Measurements from ENCODE around the gene BMP7. TPM values are rescaled to one million over a fixed set of nuclear protein-coding genes. Genes with fewer than 3 reads are reported as not detected.
"Not testable (repeated sequence)": the region's sequence is repeated elsewhere in the genome, so short reads cannot be mapped to it uniquely, and the experiment has no call there.

The BMP7 gene
- total RNA-seq, 2 donors from 2014 or later = not detected

GRCh38 chr20:57198132-57199072 lies 68.0 kb downstream of the BMP7 start:
- no peaks in the 10 kb centered on the region for H3K36me3 Mint-ChIP-seq (ENCODE audit: low read depth)
- H3K4me1 Mint-ChIP-seq = no peaks in the 10 kb centered on the region
- ATAC-seq (no peak), DNase-seq (no peak)
- peaks cover 22% of the 10 kb centered on the region for H3K27me3 Mint-ChIP-seq
- H3K9me3 ChIP-seq (ENCODE audit: control insufficient read depth, low read length, poor library complexity, severe bottlenecking) = no peaks in the 10 kb centered on the region
- no peak overlapping the region for H3K4me3 Mint-ChIP-seq
- no peak overlapping the region for H3K27ac Mint-ChIP-seq

GRCh38 chr20:57197352-57198131 lies 68.9 kb downstream of the BMP7 start:
- no peak for DNase-seq
- Mint-ChIP-seq H3K4me3 (no peak overlapping the region), H3K4me1 (no peaks in the 10 kb centered on the region), H3K36me3 (ENCODE audit: low read depth) (no peaks in the 10 kb centered on the region), H3K27me3 (peaks cover 22% of the 10 kb centered on the region), H3K27ac (no peak overlapping the region)
- no peaks in the 10 kb centered on the region for H3K9me3 ChIP-seq (ENCODE audit: control insufficient read depth, low read length, poor library complexity, severe bottlenecking)
- no peak for ATAC-seq

- no peak overlapping the region for H3K27ac Mint-ChIP-seq
- ATAC-seq (no peak), DNase-seq (no peak)
- no peaks in the 10 kb centered on the region for H3K36me3 Mint-ChIP-seq (ENCODE audit: low read depth)
- H3K4me1 Mint-ChIP-seq = no peaks in the 10 kb centered on the region
- no peaks in the 10 kb centered on the region for H3K9me3 ChIP-seq (ENCODE audit: control insufficient read depth, low read length, poor library complexity, severe bottlenecking)
- H3K27me3 Mint-ChIP-seq = peaks cover 15% of the 10 kb centered on the region
- H3K4me3 Mint-ChIP-seq = no peak overlapping the region
These were observed 70.9 kb downstream of the BMP7 start for GRCh38 chr20:57195469-57196100.

- ATAC-seq = no peak
- H3K36me3 Mint-ChIP-seq (ENCODE audit: low read depth) = no peaks in the 10 kb centered on the region
These were observed 71.4 kb downstream of the BMP7 start for GRCh38 chr20:57195023-57195422.

GRCh38 chr20:57194154-57194553 lies 72.3 kb downstream of the BMP7 start:
- Mint-ChIP-seq H3K4me3 (no peak overlapping the region), H3K4me1 (peaks cover 2% of the 10 kb centered on the region), H3K36me3 (ENCODE audit: low read depth) (no peaks in the 10 kb centered on the region), H3K27me3 (peaks cover 7% of the 10 kb centered on the region), H3K27ac (no peak overlapping the region)
- ATAC-seq (no peak), DNase-seq (no peak)
- no peaks in the 10 kb centered on the region for H3K9me3 ChIP-seq (ENCODE audit: control insufficient read depth, low read length, poor library complexity, severe bottlenecking)

More at GRCh38 chr20:57195023-57195422, 71.4 kb downstream of the BMP7 start:
- Mint-ChIP-seq H3K27me3 (peaks cover 12% of the 10 kb centered on the region), H3K4me3 (no peak overlapping the region), H3K4me1 (no peaks in the 10 kb centered on the region), H3K27ac (no peak overlapping the region)
- no peak for DNase-seq
- no peaks in the 10 kb centered on the region for H3K9me3 ChIP-seq (ENCODE audit: control insufficient read depth, low read length, poor library complexity, severe bottlenecking)

GRCh38 chr20:57193094-57193493 lies 73.3 kb downstream of the BMP7 start:
- ATAC-seq (no peak), DNase-seq (no peak)
- Mint-ChIP-seq H3K4me1 (peaks cover 2% of the 10 kb centered on the region), H3K27me3 (peaks cover 7% of the 10 kb centered on the region), H3K4me3 (no peak overlapping the region), H3K36me3 (ENCODE audit: low read depth) (no peaks in the 10 kb centered on the region), H3K27ac (no peak overlapping the region)
- no peaks in the 10 kb centered on the region for H3K9me3 ChIP-seq (ENCODE audit: control insufficient read depth, low read length, poor library complexity, severe bottlenecking)

- no peak overlapping the region for H3K4me3 Mint-ChIP-seq
- peaks cover 7% of the 10 kb centered on the region for H3K27me3 Mint-ChIP-seq
- no peak for ATAC-seq
- H3K9me3 ChIP-seq (ENCODE audit: control insufficient read depth, low read length, poor library complexity, severe bottlenecking) = no peaks in the 10 kb centered on the region
- H3K4me1 Mint-ChIP-seq = peaks cover 2% of the 10 kb centered on the region
- DNase-seq = no peak
- H3K36me3 Mint-ChIP-seq (ENCODE audit: low read depth) = no peaks in the 10 kb centered on the region
- H3K27ac Mint-ChIP-seq = no peak overlapping the region
These were observed 74.1 kb downstream of the BMP7 start for GRCh38 chr20:57192311-57192710.

GRCh38 chr20:57191265-57191638 lies 75.2 kb downstream of the BMP7 start:
- H3K27me3 Mint-ChIP-seq = not testable (repeated sequence)

GRCh38 chr20:57190536-57191264 lies 75.7 kb downstream of the BMP7 start:
- ATAC-seq (no peak), DNase-seq (no peak)
- H3K36me3 Mint-ChIP-seq (ENCODE audit: low read depth) = no peaks in the 10 kb centered on the region
- H3K27me3 Mint-ChIP-seq = peaks cover 5% of the 10 kb centered on the region
- peaks cover 2% of the 10 kb centered on the region for H3K4me1 Mint-ChIP-seq
- no peak overlapping the region for H3K4me3 Mint-ChIP-seq
- no peak overlapping the region for H3K27ac Mint-ChIP-seq
- H3K9me3 ChIP-seq (ENCODE audit: control insufficient read depth, low read length, poor library complexity, severe bottlenecking) = no peaks in the 10 kb centered on the region

More at GRCh38 chr20:57191265-57191638, 75.2 kb downstream of the BMP7 start:
- H3K27ac Mint-ChIP-seq; H3K36me3 Mint-ChIP-seq (ENCODE audit: low read depth); DNase-seq; H3K9me3 ChIP-seq (ENCODE audit: control insufficient read depth, low read length, poor library complexity, severe bottlenecking); ATAC-seq; H3K4me1 Mint-ChIP-seq; H3K4me3 Mint-ChIP-seq: not testable (repeated sequence)

- H3K27me3 Mint-ChIP-seq = no peaks in the 10 kb centered on the region
- H3K4me3 Mint-ChIP-seq = no peak overlapping the region
- no peaks in the 10 kb centered on the region for H3K9me3 ChIP-seq (ENCODE audit: control insufficient read depth, low read length, poor library complexity, severe bottlenecking)
- no peak for ATAC-seq
- no peaks in the 10 kb centered on the region for H3K36me3 Mint-ChIP-seq (ENCODE audit: low read depth)
- H3K27ac Mint-ChIP-seq = no peak overlapping the region
- peaks cover 2% of the 10 kb centered on the region for H3K4me1 Mint-ChIP-seq
- DNase-seq = no peak
These were observed 76.7 kb downstream of the BMP7 start for GRCh38 chr20:57189713-57190112.

GRCh38 chr20:57188576-57189079 lies 77.8 kb downstream of the BMP7 start:
- no peak overlapping the region for H3K27ac Mint-ChIP-seq
- no peaks in the 10 kb centered on the region for H3K36me3 Mint-ChIP-seq (ENCODE audit: low read depth)
- DNase-seq (no peak), ATAC-seq (no peak)
- peaks cover 2% of the 10 kb centered on the region for H3K4me1 Mint-ChIP-seq
- no peak overlapping the region for H3K4me3 Mint-ChIP-seq
- no peaks in the 10 kb centered on the region for H3K9me3 ChIP-seq (ENCODE audit: control insufficient read depth, low read length, poor library complexity, severe bottlenecking)
- H3K27me3 Mint-ChIP-seq = peaks cover 5% of the 10 kb centered on the region

GRCh38 chr20:57188056-57188455 lies 78.4 kb downstream of the BMP7 start:
- Mint-ChIP-seq H3K27ac (no peak overlapping the region), H3K36me3 (ENCODE audit: low read depth) (no peaks in the 10 kb centered on the region), H3K4me1 (peaks cover 2% of the 10 kb centered on the region), H3K4me3 (no peak overlapping the region), H3K27me3 (peaks cover 10% of the 10 kb centered on the region)
- DNase-seq = no peak
- ATAC-seq = no peak
- no peaks in the 10 kb centered on the region for H3K9me3 ChIP-seq (ENCODE audit: control insufficient read depth, low read length, poor library complexity, severe bottlenecking)

Data from T-helper 17 cell (primary cell).